ENCODE data around the gene MSX2.

MSX2 gene

DNA sequence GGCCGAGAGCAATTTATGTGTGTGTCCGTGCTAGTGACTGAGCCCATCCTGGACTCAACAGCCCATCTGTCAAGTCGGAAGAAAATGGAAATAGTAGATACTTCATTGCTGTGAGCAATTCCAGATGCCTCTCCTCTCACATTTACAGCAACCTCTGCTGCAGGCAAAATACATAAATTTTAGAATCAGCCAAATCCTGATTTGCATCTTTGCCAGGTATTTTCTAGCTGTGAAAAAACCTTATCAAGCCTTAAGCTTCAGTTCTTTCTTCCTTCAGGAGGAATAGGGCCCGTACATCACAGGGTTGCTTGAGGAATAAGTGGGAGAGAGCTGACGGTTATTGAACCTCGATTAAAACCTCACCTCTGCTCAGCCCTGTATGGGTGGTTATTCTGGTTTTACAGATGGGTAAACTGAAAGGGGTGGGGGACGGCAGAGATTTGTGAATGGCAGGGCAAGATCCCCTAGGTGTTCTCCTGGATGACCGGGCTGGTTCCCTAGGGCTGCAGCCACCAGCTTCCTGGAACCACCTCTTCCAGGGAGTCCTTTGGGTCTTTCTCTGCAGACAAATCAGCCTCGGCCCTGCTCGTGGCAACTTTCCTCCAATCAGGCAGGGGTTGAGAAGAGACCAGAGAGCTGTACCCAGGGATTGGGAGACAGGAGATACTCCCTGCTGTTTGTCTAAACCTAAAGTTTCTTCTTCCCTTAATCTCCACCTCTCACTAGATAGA is 5.3 kb upstream of the MSX2 start:
- no peak for DNase-seq (ENCODE audit: low spot score)

DNA sequence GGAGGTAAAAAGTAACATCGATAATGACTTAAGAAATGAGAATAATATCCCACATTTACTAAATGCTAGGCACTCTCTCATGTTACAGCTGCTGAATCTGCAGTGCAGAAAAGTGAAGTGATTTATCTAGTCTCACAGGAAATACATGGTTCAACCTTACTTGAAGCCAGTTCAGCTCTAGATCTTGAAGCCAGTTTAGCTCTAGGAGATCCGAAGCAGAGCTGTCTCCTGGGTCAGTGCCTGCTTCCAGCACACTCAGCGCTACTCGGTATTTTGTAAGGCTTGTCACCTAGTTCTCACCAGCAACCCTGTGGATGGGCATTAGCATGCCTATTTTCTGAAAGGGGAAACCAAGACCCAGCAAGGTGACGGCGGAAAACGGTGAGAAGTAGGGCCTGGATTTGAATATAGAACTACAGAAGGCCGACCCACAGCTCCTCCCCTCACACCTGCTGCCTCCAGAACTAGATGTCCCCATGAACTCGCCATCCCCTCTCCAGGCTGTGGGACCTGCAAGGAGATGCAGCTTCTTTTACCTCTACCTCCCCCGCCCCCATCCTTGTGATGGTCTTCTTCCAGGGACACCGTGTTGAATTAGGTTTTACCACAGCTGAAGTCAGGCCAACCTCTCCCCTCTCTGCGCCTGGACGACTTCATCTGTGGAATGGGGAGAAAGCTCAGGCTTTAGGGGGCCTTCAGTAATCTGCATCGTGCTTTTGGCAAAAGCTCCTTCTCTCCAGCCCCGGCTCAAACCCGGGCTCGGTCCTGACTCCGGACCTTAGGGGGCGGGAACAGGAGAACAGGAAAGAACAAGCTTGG is 4.4 kb upstream of the MSX2 start:
- DNase-seq (ENCODE audit: low spot score): no peak

GRCh38 chr5:174720612-174721529 is 3.5 kb upstream of the MSX2 start:
- DNase-seq (ENCODE audit: low spot score): no peak

DNA sequence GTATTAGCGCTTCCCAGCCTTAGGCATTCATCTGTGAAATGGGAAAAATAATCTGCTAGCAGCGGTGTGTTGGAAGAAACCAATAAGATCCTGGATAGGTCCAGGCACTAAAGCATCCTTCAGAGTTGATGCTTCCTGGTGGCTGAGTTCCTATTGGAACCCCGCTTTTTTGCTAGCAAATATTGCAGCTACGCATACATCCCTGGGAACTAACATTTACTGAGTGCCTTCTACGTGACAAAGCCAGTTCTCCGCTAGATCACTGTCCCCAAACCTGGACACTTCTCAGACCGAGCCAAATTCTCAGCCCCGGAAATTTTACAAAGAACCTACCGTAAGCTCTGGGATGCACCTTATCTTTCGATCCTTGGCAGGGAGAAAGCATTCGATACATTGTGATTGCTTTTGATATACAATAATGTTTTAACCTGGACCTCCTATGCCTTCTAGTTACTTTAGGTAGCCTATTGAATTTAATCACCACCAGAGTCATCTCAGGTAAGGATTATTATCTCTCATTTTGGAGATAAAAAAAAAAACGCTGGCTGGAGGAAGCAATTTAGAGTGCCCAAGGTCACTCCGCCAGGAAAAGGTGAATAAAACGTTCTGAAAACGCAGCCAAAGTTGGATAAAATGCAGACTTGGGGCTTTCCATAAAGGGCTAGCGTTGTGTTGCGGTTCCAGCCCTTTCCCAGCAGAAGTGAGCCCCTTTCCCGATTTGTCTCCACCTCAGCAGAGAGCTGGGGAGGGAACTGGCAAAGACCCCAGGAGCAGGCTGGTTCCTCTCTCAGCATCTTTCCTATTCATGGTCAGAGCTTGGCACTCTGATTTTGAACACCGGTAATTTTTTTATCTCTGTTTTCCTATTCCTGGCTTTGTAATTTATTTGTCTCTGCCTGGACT is 2.6 kb upstream of the MSX2 start:
- DNase-seq (ENCODE audit: low spot score): no peak

GRCh38 chr5:174722500-174722899 is 1.9 kb upstream of the MSX2 start:
- no peak for DNase-seq (ENCODE audit: low spot score)

DNA sequence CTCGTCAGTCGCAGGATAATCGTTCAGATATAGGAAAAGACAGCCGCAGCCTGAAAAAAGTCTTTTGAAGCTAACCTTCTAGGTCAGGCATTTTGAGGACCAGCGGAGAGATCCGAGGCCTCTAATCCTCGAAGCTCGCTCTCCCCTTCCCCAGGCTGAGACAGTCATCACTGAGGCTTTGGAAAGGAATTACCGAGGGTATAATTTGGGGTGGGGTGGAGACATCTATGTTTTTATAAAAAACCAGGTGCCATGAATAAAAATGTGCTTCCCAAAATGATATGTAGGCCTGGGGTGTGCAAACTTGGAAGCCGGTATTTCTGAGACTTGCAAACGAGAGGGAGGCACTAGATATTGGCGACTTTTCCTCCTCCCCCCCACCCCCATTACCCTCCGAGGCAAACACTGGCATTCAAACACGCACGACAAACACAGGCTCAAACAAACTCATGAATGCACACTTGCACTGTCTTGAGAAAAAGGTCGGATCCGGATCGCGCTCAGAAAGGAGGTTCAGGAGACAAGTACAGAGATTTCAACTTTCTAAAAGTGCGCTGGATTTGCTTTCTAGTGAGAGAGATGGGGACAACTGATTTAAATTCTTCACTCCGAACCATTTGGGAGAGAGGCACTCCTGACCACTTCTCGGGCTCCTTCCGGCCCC is 935 bp upstream of the MSX2 start:
- no peak for DNase-seq (ENCODE audit: low spot score)

GRCh38 chr5:174723979-174724483 is 351 bp upstream of the MSX2 start:
- no peak for DNase-seq (ENCODE audit: low spot score)

- no peak for DNase-seq (ENCODE audit: low spot score)
These were observed 1.0 kb downstream of the MSX2 start for GRCh38 chr5:174725261-174725990.

DNA sequence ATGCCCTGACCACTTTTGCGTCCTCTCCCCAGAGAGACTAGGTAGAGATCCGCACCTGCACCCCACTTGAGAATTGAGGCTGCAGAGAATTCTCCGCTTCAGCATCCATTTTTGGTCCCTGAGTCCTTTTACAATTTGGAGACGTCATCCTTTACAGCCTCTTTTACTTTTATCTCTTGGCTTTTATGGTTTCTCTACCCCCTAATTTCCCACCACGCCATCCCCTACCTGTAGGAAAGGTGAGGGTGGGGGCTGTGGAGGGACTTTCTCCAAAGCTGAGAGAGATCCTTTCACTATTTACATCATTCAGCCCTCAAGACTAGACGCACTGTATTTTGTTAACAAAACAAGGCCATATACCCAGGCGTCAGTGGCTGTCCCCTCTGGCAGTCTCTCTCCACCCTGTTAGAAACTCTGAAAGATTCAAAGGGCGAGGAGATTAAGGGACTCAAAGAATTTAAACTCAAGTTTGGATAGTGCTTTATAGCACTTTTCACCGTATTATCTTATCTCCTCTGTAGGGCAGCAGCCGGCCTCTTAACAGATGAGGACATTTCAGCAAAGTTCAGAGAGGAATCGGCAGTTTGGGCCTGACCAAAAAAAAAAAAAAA is 1.7 kb downstream of the MSX2 start:
- DNase-seq (ENCODE audit: low spot score): no peak

GRCh38 chr5:174726916-174727793 is 2.8 kb downstream of the MSX2 start:
- no peak for DNase-seq (ENCODE audit: low spot score)

- DNase-seq (ENCODE audit: low spot score): no peak
These were observed 3.7 kb downstream of the MSX2 start for GRCh38 chr5:174727794-174728680.

DNA sequence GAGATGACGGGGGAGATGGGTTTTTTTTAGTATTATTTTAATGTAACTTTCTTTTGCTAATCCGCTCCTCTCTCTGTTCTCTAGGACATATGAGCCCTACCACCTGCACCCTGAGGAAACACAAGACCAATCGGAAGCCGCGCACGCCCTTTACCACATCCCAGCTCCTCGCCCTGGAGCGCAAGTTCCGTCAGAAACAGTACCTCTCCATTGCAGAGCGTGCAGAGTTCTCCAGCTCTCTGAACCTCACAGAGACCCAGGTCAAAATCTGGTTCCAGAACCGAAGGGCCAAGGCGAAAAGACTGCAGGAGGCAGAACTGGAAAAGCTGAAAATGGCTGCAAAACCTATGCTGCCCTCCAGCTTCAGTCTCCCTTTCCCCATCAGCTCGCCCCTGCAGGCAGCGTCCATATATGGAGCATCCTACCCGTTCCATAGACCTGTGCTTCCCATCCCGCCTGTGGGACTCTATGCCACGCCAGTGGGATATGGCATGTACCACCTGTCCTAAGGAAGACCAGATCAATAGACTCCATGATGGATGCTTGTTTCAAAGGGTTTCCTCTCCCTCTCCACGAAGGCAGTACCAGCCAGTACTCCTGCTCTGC is 4.8 kb downstream of the MSX2 start:
- DNase-seq (ENCODE audit: low spot score): no peak

- no peak for DNase-seq (ENCODE audit: low spot score)
These were observed 7.0 kb downstream of the MSX2 start for GRCh38 chr5:174731214-174732035.

DNA sequence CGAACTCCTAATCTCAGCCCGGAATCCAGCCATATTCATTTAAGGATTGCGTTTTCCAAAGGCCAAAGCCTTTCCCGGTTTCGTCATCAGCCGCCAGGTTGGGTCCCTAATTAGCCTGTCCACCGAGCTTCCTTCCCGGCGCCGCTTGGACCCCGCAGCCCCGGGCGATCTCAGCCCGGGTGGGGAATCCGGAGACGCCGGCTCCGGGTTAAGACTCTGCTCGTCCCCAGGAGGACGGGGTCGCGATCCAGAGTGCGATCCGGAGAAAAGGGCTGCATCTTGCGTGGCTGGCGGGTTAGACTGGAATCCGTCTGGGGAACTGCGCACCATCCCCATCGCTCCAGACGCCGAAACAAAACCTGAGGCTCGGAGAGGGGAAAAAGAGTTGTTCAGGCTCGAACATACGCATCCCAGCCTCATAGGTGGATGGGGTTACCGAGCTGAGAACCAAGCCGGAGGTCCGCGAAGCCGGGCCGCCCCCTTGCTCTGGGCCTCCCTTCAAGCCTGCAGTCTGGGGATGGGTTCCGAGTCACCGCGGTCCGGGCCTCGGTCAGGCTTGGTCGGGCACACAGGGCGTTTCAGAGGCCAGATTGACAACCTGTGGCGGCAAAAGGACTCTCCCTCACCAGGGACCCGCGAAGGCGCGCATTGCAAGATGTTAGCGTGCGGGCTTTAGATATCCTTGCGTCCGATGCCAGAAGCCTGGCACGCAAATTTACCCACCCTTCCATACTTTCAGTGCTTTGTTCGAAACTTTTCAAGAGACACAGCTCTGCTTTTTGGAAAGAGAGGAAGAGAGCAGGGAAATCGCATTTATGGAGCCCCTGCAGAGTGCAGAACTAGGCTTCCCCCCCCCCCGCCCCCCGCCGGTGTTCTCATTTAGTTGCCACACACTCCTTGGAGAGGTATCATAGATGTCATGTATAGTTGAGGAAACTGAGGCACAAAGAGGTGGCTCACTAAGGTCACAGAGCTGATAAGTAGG is 7.9 kb downstream of the MSX2 start:
- DNase-seq (ENCODE audit: low spot score): no peak

Measured in GM03348 (cell line).